ENCODE measurements around the gene LGALS12.

DNA sequence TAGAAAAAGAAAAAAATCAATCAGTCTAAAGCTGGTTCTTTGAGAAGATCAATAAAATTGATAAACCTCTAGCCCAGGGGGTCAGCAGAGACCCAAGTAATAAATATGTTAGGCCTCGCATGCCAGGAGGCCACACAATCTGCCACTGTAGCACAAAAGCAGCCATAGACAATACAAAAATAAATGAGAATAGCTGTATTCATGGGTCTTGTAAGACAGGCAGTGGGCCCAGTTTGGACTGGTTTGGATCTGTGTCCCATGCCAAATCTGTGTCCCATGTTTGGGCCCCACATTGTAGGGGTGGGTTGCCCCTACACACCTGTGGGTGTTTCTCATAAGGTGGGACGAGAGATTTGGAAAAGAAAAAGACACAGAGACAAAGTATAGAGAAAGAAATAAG is 24.1 kb downstream of the LGALS12 start:
- TF ChIP-seq CTCF (conservative IDR thresholded peaks at IDR 0.05; ENCODE audit: low read length) (no peak), EZH2phosphoT487 (IDR thresholded peaks at IDR 0.05; ENCODE audit: borderline replicate concordance) (no peak)

Data from Loucy (cell line).